T-helper 22 cell (primary cell): ENCODE measurements around the gene ABR.
A peak's percentile ranks its signal among the peaks of the same experiment; 100 is the strongest.
"Not testable (repeated sequence)": the region's sequence is repeated elsewhere in the genome, so short reads cannot be mapped to it uniquely, and the experiment has no call there.

Experiments
- DNase-seq: peaks from one replicate; pipeline ENCODE4 v3.0.0-alpha.2; 2020; ENCODE audit warnings: low read depth

ABR gene

DNA sequence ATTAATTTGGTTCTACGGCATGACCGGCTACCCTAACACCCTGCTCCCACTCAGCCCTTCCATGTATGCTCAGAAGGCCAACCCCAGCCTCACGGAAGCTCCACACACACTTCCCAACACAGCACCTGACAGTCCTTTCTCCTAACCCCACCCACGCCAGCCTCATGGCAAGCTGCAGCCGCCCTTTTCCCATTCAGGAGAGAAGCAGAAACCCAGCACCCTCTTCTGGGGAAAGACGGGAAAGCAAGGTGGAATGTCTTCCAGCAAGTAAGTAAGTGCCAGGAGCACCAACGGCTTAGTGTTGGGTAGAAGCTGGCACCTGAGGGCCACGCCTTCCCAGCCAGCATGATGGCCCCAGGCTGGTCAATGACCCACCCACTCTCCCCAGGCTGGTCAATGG lies 32.1 kb downstream of the ABR start:
- DNase-seq, result no peak

DNA sequence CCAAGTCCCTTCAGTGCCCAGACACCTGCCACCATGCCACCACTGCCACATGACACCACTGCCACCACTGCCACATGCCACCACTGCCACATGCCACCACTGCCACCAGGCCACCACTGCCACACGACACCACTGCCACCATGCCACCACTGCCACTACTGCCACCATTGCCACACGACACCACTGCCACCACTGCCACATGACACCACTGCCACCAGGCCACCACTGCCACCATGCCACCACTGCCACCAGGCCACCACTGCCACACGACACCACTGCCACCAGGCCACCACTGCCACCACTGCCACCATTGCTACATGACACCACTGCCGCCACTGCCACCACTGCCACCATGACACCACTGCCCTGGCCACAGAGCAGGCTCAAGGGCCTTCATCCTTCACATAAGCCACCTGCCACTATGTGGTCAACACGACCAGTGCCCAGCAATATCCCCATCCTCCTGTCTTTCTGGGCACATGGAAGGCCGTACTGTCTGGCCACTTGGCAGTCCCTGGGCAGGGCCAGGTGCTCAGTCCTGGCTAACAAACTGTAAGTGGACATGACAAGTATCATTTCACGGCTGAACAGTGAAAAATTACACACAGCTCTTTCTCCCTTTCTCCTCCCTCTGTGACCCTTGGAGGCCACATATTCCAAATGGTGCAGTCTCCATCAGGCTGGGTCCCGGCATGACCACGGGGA lies 33.1 kb downstream of the ABR start:
- DNase-seq, result no peak

DNA sequence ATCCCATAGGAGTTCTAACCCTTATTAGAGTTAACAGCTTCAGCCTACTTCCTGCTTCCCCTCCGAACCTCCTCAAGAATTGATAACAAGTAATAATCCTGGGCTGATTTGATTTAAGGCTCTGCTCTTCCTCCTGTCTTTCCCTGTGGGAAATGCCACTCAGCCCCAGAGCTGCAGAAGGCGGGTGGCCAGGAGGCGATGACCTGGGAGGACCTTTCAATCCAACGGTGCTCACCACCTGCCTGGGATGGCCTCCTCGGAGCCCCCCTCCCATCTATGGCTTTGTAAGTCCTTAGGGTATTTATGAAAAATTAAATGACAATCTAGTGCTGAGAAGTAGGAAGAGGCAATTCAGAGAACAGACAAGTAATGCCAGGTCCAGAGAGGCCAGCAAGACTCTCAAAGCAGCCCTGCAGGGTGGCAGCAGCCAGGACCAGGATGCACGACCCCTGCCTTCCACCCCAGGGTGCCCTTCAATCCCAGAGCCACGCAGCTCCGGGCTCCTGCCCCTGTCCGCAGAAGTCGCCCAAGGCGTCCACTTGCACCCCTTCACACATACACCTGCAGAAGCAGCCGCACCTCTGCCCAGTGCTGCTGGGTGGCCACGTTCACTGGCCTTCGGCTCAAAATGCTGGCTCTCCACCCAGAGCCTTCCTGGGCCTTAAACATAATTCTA lies 34.3 kb downstream of the ABR start:
- no peak for DNase-seq

DNA sequence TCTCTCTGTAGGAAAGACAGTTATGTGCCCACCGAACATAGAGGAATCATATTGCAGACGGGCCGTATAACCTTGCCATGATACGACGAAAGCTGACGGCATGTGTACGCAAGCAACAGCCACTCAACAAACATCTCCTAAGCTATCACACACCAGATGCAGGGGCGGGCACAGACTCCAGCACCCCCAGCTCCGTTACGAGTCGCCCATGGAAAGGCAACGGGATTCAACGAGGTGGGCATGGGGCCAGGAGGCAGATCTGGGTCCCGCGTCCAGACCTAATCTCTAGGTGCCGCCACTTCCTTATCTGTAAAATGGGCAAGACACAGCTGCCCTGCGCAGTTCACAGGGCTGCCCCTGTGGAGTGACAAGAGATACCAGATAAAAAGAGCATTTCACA lies 35.6 kb downstream of the ABR start:
- no peak for DNase-seq

DNA sequence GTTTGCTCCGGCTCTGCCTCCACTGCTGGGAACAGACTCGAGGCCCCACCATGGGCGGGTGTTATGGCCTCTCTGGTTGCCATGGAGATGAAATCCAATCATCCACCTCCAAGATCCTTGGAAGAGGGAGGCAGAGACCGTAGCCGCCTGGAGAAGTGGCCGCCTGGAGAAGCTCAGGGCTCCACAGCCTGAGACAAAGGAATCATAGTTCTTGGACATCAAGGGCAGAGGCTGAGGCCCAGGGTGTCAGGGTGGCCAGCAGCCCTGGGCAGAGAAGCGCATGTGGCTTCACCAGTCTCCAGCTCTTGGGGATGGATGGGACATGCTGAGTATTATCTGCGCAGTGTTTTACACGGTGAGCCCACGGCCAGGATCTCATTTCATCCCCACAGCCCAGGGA lies 36.2 kb downstream of the ABR start:
- no peak for DNase-seq

DNA sequence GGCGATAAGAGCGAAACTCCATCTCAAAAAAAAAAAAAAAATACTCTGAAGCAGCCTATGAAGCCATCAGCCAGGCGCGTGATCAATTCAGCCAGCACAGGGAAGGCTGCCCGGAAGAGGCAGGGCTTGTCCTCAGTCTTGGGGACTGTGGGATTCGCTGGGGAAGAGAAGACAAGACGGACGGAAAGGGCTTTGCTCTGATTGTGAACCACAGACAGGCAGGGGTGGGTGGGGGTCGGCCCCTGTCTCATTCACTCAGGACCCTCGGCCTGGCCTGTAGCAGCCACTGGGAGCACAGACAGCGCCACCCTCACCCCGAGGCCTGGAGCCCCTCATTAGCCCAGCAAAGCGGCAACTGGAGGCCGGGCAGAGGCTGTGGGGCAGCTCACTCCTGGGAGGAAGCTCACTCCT lies 37.2 kb downstream of the ABR start:
- DNase-seq, result no peak

DNA sequence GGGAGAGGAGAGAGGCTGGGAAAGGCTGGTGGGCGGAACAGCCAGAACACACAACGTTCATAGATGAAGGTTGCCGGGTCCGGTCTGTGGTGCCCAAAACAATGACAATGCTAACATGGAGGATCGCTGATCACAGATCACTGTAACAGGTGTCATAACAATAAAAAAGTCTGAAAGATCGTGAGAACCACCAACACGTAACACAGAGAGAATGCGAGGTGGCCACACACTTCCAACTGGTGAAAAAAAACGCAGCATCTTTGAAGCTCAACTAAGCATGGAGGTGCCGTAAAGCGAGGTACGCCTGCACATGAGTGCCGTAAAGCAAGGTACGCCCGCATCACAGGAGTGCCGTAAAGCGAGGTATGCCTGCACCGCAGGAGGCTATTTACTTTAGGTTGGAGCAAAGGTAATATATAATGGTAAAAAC lies 42.3 kb downstream of the ABR start:
- DNase-seq, result no peak

DNA sequence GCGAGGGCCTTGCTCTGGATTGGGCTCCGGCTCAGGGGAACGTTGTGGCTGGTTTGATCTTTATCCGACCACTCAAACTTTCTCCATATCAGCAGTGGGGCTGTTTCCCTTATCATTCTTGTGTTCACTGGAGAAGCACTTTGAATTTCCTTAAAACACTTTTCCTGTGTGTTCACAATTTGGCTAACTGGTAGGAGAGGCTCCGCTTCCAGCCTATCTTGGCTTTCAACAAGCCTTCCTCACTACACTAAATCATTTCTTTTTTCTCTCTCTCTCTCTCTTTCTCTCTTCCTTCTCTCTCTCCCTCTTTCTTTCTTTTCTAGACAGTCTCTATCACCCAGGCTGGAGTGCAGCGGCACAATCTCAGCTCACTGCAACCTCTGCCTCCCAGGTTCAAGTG lies 43.0 kb downstream of the ABR start:
- DNase-seq, result no peak

DNA sequence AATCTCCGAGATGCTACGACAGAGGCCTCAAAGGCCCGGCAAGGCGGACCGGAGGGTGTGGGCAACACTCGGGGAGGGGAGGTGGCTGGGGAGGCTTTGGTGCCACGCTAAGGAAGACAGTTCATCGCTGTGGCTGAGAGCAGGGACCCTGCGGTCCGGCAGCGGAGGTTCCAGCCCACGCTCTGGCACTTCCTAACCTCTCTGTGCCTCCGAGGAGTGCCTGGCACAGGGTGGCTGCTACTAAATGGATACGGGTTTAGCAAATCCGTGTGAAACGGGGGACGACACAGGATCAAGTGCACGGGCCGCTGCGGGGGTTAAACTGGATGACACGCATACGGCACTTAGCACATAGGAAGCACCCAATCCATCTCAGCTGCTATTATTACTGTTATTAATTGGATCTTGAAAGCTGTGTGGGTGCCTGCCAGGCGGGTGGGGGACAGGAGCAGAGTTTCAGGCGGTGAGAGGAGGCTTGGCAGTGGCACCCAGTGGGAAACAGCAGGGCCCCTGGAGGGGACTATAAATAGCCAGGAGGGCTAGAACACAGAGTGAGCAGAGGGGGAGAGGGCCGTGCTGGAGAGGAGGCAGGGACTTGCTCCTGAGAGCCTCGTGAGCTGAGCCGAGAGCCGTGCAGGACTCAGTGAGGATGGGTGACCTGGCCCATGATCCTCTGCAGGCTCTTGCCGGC lies 45.0 kb downstream of the ABR start:
- no peak for DNase-seq

DNA sequence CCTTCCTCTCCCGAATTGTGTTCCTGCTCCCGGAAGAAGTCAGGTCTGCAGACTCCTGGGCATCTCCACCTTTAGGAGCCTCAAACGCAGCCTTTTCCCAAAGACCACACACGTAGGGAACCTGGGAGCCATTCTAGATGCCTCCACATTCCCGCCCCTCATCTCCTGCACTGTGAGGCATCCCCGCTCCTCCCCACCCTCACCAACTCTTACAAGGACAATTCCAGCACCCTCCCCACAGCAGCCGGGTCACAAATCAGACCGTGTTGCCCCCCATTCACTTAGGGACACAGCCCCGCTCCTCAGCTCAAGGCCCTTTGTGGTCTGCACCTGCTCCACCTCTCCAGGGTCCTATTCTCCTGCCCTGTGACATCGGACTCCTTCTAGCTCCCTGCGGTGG lies 49.6 kb downstream of the ABR start:
- no peak for DNase-seq

DNA sequence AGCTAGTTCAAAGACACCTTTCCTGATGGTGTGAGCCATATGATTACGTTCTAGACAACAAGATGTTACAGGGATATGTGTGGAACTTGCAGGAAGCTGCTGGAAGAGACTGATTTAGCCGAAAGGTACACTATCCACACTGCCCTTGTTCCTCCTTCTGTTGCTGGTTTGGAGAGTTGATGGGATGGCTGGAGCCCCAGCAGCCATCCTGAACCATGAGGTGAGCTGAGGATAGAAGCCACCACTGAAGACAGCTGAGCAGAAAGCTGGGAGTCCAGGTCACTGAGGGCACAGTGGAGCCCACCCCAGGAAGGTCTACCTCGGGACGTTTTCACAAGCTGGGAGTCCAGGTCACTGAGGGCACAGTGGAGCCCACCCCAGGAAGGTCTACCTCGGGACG lies 51.3 kb downstream of the ABR start:
- DNase-seq, result not testable (repeated sequence)

DNA sequence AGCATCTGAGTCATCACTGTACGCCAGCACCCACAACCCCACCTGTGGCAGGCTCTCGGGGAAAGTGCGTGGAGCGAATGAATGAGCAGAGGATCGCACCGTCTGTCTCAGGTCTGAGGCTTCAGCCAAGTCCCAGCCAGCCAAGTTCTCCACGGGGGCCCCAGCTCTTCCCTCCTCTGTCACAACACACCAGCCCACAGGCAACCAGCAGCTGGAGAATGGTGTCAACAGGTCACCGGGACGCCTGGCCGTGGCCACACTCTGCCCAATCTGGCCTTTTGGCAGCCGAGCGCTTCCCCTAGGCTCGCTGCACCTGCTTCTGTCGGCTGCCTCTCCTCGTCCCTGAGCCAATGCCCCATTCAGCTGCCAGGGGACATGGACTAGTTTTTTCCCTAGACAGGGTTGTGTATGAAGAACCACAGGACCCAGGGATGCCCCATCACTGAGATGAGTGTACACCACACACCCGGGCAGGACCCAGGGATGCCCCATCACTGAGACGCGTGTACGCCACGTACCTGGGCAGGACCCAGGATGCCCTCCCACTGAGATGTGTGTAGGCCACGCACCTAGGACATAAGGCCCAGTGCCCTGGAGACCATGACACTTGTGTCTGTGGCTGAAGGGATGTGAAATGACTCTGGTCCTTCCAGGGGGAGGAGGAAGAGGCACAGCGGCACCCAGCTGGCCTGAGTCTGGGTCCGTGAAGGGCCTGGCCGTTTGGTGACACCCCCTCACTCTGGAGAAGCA lies 52.8 kb downstream of the ABR start:
- DNase-seq, result no peak

DNA sequence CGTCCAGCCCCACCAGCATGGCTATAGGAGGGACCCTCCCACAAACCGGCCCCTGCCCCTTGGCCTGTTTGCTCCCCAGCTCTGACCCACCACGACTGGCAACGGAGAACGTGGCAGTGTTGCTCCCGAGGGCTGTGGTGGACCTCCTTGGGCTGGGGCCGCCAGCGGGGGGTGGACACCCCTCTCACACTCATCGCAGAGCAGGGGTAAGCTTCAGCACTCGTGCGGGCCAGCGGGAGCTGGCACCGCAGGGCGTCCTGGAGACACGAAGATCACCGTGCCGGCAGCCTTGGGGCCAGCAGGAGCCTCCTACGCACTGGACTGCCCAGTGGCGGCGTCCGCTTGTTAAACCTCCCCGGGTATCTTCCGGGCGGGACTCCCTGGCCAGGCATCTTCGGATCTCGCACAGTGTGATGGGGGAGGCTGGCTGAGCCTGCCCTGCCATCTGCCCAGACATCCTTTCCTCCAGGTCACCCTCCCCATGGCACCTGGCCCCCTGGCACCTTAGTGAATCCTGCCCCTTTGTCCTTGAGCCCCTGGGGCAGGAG lies 53.5 kb downstream of the ABR start:
- DNase-seq, result no peak

DNA sequence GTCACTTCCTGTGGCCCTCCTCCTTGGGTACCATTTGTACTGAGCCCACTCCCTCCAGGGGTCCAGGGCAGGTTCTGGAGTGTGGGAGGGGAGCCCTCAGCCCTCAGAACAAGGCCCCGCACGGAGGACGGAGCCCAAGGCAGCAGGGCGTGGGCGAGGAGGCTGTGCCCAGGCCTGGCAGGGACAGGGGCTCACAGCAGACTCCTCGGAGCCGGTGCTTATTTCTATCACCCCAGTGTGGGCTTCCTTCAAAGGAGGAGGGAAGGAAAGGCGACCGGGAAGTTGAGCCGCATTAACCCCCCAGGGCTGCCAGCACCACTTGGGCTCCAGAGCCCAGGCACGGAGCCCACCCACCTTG lies 54.0 kb downstream of the ABR start:
- DNase-seq, result no peak

DNA sequence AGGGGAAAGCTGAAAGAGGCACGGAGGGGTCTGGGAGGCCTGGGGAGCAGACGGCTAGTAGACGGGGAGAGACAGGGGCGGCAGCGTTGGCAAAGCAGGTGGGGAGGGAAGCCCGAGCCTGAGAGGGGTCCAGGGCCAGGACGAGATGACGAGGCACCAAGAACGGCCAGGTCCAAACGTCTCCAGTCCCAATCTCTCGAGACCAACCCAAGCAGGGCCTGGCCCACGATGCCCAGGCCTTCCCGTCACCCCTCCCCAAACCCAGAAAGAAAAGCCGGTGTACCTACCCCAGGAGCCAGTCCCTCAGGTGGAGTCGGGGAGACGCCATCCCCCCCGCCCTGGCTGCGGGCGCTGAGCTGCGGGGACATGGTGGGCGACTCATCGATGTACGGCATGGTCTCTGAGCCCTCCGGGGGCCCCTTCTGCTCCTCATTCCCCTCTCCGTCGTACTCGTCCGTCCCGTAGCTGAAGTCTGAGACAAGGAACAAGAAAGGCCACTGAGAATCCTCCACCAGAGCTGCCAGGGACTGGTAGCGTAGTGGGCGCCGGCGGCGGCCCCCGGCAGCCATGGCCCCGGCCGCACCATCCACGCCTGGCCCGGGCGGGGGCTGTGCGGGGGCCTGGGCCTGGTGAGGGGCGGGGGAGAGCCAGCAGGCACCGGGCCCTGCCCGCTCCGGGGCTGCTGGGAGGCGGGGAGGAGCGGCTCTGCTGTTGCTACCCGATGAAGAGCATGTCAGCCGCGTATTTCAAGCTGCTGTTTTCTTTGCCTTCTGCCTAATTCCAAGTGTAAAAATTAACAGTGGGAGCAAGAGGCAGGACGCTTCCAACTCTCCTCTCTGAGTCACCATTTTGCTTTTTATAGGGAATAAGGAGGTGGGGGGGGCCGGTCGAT lies 54.6 kb downstream of the ABR start:
- no peak for DNase-seq

DNA sequence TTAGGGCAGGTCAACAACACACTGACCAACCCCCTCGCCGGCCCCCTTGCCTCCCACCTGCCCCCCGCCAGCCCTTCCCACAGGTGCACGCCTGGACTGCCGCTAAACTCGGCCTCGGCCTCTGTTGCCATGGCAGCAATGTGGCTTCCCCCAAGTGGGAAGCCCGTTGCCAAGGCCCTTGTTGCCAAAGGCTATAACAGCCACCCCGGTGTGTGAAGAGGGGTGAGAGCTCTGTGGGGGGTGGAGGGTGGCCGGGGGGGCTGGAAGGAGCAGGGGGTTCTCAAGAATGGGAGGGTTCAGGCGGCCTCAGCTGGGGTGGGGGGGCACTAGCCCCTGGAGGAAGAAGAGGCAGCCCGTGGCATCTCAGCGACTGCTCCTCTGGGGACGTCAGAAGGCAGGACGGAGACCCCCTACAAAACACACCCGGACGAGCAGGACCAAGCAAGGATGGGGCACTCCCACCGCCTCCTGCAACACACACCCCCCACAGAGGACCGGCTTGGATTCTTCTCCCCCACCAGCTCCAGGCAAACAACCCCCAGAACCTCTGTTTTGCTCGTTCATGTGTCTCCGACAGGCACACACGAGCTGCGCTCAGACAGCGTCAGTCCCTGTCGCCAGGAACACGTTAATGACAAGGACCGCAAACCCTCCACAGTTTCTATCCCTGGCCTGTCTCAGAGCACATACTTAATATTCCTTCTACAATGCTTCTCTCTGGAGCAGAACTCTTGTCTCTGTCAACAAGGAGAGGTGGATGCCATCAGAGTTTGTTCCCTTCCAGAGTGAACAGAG lies 55.7 kb downstream of the ABR start:
- DNase-seq, result no peak

DNA sequence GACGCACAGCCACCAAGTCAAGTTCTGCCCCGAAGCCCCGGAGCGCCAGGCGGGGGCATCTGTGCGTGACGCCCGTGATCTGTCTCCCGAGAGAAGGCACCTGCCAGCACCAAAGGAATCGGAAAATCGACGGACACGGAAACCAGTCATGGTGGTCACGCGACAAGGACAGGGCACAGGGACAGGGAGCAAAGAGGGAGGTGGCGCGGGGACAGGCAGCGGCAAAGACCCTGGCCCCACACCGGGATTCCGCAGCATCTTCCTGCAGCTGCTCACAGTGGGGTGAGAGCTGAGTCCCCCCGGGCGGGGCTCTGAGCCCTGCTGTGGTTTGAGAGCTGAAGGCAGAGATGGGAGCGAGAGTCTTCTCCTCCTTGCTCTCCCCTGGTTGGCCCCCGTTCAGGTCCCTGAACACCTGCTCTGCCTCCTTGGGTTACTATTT lies 56.4 kb downstream of the ABR start:
- DNase-seq, result no peak

DNA sequence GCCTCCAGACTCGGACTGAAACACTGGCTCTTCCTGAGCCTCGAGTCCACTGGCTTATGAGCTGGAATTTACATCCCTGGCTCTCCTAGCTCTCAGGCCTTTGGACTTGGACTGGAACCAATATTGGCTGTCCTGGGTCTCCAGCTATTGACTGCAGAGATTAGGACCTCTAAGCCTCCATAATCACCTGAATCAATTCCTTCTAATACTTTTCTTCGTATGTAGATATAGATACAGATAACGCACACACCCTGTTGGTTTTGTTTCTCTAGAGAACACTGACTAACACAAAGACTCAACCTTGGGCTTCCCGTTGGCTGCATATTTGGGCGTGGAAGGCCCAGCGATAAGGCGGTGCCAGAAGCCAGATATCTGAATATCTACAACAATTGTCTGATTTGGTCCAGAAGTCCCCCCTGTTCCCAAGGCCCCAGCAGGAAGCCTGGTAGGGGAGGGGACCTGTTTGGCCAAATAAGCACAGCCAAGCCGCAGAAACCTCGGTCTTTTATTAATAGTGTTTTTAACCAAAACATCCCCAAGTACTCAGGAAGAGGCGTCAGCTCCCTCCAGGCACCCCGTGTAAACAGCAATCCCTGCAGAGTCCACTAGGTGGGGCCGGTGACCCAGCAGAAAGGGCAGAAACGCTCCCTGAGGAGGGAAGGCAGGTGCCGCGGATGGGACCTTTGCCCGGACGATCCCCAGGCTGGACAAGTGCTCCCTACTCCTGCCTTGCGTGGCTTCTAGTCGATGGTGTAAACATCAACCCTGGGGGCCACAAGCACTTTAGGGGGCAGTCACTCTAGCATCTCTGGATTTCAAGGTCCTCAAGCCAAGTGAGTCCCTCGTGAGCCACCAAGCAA lies 57.0 kb downstream of the ABR start:
- DNase-seq, result peak; percentile 51

DNA sequence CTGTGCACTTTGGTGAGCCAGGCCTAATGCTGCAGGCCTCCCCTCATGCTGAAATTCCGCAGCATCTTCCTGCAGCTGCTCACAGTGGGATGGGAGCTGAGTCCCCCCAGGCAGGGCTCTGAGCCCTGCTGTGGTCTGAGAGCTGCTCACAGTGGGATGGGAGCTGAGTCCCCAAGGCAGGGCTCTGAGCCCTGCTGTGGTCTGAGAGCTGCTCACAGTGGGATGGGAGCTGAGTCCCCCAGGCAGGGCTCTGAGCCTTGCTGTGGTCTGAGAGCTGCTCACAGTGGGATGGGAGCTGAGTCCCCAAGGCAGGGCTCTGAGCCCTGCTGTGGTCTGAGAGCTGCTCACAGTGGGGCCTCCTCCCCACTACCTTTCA lies 58.4 kb downstream of the ABR start:
- DNase-seq, result not testable (repeated sequence)
